Measurements from ENCODE around the gene CNTN4. TPM values are rescaled to one million over a fixed set of nuclear protein-coding genes. Genes with fewer than 3 reads are reported as not detected.

CNTN4 gene
- total and polyA plus RNA-seq, 4 donors: 1.2 to 3.8 (median 2.6) TPM

DNA sequence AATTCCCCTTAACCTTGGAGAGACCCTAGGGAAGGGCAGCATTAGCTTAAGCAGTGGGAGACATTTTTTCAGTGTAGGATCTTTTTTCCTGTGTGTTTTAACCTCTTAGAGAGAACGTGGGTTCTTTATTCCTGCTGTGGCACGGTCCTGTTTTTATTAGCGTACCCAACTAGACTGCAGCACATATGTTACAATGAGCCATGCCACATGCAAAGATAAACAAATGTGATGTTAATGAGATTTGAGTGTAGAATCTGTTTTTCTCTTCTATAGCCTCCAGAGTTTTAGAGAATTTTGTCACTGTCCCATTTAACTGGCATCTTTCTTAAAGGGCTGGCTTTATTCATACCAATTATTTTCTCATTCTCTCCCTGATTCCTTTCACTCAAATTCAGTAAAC is 347.5 kb downstream of the CNTN4 start:
- Histone ChIP-seq H3K27ac (ENCODE audit: low read depth in 1 of 2, low read length in 2 of 2) (no peak overlapping the region), H3K9ac (ENCODE audit: low read depth in 1 of 2, low read length in 2 of 2) (no peak overlapping the region), H3K27me3 (ENCODE audit: control insufficient read depth in 4 of 4, insufficient read depth in 4 of 4, low read length in 3 of 4) (peaks cover 0 to 2% (median 0%) of the 10 kb centered on the region in 4 donors), H3K36me3 (ENCODE audit: control insufficient read depth in 4 of 4, insufficient read depth in 3 of 4, low read depth in 1 of 4, low read length in 3 of 4) (no peaks in the 10 kb centered on the region), H3K4me3 (ENCODE audit: low read depth in 1 of 3, low read length in 3 of 3) (no peak overlapping the region), H3K9me3 (ENCODE audit: control insufficient read depth in 4 of 4, low read length in 3 of 4) (no peaks in the 10 kb centered on the region), H3K4me1 (ENCODE audit: control insufficient read depth in 4 of 4, insufficient read depth in 4 of 4, low read length in 3 of 4) (no peaks in the 10 kb centered on the region)
- 67% methylated on average over 3 of the region's 3 CpGs for WGBS
- DNase-seq (ENCODE audit: low spot score): no peak
- TF ChIP-seq RXRA (IDR thresholded peaks at IDR 0.05): no peak
- no peak for TF ChIP-seq MAX (IDR thresholded peaks at IDR 0.05)
- no peak for TF ChIP-seq TAF1 (conservative IDR thresholded peaks at IDR 0.05)
- TF ChIP-seq GABPA (IDR thresholded peaks at IDR 0.05 in 1 of 2, conservative IDR thresholded peaks at IDR 0.05 in 1 of 2): no peak
- TF ChIP-seq NR2F2 (IDR thresholded peaks at IDR 0.05): no peak
- no peak for TF ChIP-seq FOXA2 (IDR thresholded peaks at IDR 0.05)

- Histone ChIP-seq H3K27ac (ENCODE audit: low read depth in 1 of 2, low read length in 2 of 2) (no peak overlapping the region), H3K4me1 (ENCODE audit: control insufficient read depth in 4 of 4, insufficient read depth in 4 of 4, low read length in 3 of 4) (no peaks in the 10 kb centered on the region), H3K4me3 (ENCODE audit: low read depth in 1 of 3, low read length in 3 of 3) (no peak overlapping the region), H3K36me3 (ENCODE audit: control insufficient read depth in 4 of 4, insufficient read depth in 3 of 4, low read depth in 1 of 4, low read length in 3 of 4) (no peaks in the 10 kb centered on the region), H3K9me3 (ENCODE audit: control insufficient read depth in 4 of 4, low read length in 3 of 4) (no peaks in the 10 kb centered on the region), H3K9ac (ENCODE audit: low read depth in 1 of 2, low read length in 2 of 2) (no peak overlapping the region), H3K27me3 (ENCODE audit: control insufficient read depth in 4 of 4, insufficient read depth in 4 of 4, low read length in 3 of 4) (peaks cover 0 to 2% (median 0%) of the 10 kb centered on the region in 4 donors)
- TF ChIP-seq, protein P1, sequence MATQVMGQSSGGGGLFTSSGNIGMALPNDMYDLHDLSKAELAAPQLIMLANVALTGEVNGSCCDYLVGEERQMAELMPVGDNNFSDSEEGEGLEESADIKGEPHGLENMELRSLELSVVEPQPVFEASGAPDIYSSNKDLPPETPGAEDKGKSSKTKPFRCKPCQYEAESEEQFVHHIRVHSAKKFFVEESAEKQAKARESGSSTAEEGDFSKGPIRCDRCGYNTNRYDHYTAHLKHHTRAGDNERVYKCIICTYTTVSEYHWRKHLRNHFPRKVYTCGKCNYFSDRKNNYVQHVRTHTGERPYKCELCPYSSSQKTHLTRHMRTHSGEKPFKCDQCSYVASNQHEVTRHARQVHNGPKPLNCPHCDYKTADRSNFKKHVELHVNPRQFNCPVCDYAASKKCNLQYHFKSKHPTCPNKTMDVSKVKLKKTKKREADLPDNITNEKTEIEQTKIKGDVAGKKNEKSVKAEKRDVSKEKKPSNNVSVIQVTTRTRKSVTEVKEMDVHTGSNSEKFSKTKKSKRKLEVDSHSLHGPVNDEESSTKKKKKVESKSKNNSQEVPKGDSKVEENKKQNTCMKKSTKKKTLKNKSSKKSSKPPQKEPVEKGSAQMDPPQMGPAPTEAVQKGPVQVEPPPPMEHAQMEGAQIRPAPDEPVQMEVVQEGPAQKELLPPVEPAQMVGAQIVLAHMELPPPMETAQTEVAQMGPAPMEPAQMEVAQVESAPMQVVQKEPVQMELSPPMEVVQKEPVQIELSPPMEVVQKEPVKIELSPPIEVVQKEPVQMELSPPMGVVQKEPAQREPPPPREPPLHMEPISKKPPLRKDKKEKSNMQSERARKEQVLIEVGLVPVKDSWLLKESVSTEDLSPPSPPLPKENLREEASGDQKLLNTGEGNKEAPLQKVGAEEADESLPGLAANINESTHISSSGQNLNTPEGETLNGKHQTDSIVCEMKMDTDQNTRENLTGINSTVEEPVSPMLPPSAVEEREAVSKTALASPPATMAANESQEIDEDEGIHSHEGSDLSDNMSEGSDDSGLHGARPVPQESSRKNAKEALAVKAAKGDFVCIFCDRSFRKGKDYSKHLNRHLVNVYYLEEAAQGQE (IDR thresholded peaks at IDR 0.05): no peak
- no peak for DNase-seq (ENCODE audit: low spot score)
- WGBS: 78% methylated on average over 6 of the region's 6 CpGs
These were observed 353.6 kb downstream of the CNTN4 start for GRCh38 chr3:2452249-2452648.

DNA sequence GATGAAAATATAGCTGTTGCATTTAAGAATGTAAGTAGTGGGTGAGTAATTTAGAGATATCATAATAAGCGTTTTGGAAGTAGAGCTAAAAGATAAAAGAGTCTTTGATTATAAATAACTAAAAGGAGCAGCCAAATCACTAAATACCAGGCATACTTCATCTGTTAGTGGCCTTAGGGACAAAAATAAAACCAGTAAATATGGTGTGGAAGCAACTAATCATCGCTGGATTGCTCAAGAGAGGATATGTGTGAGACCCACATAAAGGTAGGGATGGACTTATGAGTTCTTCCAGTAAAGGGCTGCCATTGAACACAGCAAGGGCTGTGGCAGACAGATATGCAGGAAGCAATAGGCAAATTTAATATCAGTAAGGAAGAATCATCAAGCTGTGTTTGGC is 356.2 kb downstream of the CNTN4 start:
- WGBS: 64% methylated on average over 2 of the region's 2 CpGs
- no peaks in the 10 kb centered on the region for H3K9me3 ChIP-seq (ENCODE audit: control insufficient read depth in 4 of 4, low read length in 3 of 4)
- TF ChIP-seq EGR1 (IDR thresholded peaks at IDR 0.05; ENCODE audit: low read depth in 2 of 2) (no peak), RAD21 (IDR thresholded peaks at IDR 0.05) (no peak), NR2F2 (IDR thresholded peaks at IDR 0.05) (no peak), GABPA (IDR thresholded peaks at IDR 0.05 in 1 of 2, conservative IDR thresholded peaks at IDR 0.05 in 1 of 2) (no peak), JUND (IDR thresholded peaks at IDR 0.05) (no peak), ZBTB33 (IDR thresholded peaks at IDR 0.05) (no peak), FOXA2 (IDR thresholded peaks at IDR 0.05) (no peak), MAX (IDR thresholded peaks at IDR 0.05) (no peak), HNF4A (conservative IDR thresholded peaks at IDR 0.05) (no peak), FOXA1 (IDR thresholded peaks at IDR 0.05) (no peak), TAF1 (conservative IDR thresholded peaks at IDR 0.05) (no peak)
- TF ChIP-seq, protein P1 (IDR thresholded peaks at IDR 0.05): no peak

More for the DNA sequence above, 356.2 kb downstream of the CNTN4 start:
- Histone ChIP-seq H3K27me3 (ENCODE audit: control insufficient read depth in 4 of 4, insufficient read depth in 4 of 4, low read length in 3 of 4) (peaks cover 0 to 5% (median 0%) of the 10 kb centered on the region in 4 donors), H3K4me1 (ENCODE audit: control insufficient read depth in 4 of 4, insufficient read depth in 4 of 4, low read length in 3 of 4) (no peaks in the 10 kb centered on the region), H3K36me3 (ENCODE audit: control insufficient read depth in 4 of 4, insufficient read depth in 3 of 4, low read depth in 1 of 4, low read length in 3 of 4) (no peaks in the 10 kb centered on the region), H3K9ac (ENCODE audit: low read depth in 1 of 2, low read length in 2 of 2) (no peak overlapping the region), H3K4me3 (ENCODE audit: low read depth in 1 of 3, low read length in 3 of 3) (no peak overlapping the region), H3K27ac (ENCODE audit: low read depth in 1 of 2, low read length in 2 of 2) (no peak overlapping the region)
- DNase-seq (ENCODE audit: low spot score): no peak

Data from liver (tissue), 9 donors.